ENCODE data around the gene FOLR1. TPM values are rescaled to one million over a fixed set of nuclear protein-coding genes. Genes with fewer than 3 reads are reported as not detected.

FOLR1 gene
- total RNA-seq, 1 donor from 2014 or later = 0.20 TPM

DNA sequence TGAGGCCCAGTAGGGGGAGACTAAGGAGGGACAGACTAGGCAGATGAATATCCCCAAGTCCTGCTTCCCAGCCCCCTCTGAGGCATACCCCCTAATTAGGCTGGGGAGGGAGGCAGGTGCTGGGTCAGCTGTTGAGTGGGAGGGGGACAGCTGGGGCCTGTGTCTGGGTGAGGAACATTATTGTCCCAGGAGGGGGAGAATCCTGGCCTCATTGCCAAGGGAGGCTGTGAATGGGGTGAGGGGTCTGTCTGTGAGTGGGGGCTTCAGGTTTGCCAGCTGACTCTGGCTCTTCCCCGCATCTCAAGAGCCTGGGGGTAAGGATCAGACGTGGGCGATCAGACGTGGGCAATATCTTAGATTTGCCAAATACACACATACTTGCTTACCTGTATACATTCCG, 34.8 kb downstream of the FOLR1 start:
- Mint-ChIP-seq H3K36me3 (ENCODE audit: low read depth) (peaks cover 27% of the 10 kb centered on the region), H3K27me3 (ENCODE audit: low read depth) (no peaks in the 10 kb centered on the region), H3K27ac (ENCODE audit: unreplicated experiment) (no peak overlapping the region), H3K4me1 (ENCODE audit: low read depth) (peaks cover 43% of the 10 kb centered on the region), H3K4me3 (ENCODE audit: unreplicated experiment) (no peak overlapping the region), H3K9me3 (ENCODE audit: low read depth) (no peaks in the 10 kb centered on the region)
- DNase-seq (ENCODE audit: low spot score) = no peak
- TF ChIP-seq, protein P1, sequence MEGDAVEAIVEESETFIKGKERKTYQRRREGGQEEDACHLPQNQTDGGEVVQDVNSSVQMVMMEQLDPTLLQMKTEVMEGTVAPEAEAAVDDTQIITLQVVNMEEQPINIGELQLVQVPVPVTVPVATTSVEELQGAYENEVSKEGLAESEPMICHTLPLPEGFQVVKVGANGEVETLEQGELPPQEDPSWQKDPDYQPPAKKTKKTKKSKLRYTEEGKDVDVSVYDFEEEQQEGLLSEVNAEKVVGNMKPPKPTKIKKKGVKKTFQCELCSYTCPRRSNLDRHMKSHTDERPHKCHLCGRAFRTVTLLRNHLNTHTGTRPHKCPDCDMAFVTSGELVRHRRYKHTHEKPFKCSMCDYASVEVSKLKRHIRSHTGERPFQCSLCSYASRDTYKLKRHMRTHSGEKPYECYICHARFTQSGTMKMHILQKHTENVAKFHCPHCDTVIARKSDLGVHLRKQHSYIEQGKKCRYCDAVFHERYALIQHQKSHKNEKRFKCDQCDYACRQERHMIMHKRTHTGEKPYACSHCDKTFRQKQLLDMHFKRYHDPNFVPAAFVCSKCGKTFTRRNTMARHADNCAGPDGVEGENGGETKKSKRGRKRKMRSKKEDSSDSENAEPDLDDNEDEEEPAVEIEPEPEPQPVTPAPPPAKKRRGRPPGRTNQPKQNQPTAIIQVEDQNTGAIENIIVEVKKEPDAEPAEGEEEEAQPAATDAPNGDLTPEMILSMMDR (IDR thresholded peaks at IDR 0.05) = no peak

DNA sequence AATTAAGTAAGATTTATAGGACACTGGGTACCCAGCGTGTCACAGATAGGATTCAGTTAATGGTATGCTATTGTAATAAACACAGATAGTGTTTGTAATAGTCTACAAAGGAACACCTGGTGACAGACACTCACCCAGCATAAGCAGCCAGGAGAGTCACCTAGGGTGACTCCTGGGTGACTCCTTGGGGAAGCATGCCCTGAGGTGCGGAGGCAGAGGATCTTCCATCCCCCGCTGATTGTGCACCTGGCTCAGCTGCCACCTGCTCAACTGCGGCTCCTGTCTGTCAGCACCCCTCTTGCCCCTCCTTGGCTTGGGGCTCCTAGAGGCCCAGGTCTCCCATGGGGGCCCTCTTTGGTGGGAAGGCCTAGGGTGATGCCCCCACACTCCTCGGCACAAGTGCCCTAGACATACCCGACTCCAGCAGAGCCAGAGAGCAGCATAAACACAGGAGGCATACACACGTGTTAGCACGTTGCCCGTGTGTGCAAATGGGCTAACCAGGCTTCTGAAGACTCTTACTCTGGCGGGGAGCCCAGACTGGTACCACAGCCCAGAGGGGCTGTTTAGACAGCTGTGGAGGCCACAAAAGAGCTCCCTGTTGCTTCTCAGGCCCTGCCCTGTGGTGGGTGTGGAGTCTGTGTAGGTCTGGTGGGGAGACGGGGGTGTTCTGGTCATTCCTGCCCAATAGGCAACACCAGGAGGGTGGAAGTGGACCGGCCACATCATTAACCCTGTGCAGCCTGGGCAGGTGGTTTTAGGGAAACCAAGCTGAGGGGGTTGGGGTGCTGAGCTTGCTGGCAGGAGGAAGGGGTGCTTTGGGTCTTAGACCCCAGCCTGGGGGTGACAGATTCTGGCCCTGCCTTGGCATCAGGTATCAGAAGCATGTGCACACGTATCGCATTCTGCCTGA, 35.6 kb downstream of the FOLR1 start:
- H3K36me3 Mint-ChIP-seq (ENCODE audit: low read depth) = peaks cover 34% of the 10 kb centered on the region
- DNase-seq (ENCODE audit: low spot score) = peak; percentile 84
- H3K4me1 Mint-ChIP-seq (ENCODE audit: low read depth) = peaks cover 39% of the 10 kb centered on the region
- no peaks in the 10 kb centered on the region for H3K9me3 Mint-ChIP-seq (ENCODE audit: low read depth)
- TF ChIP-seq, protein P1 (IDR thresholded peaks at IDR 0.05) = no peak
- no peak overlapping the region for H3K27ac Mint-ChIP-seq (ENCODE audit: unreplicated experiment)
- no peak overlapping the region for H3K4me3 Mint-ChIP-seq (ENCODE audit: unreplicated experiment)
- H3K27me3 Mint-ChIP-seq (ENCODE audit: low read depth) = no peaks in the 10 kb centered on the region

DNA sequence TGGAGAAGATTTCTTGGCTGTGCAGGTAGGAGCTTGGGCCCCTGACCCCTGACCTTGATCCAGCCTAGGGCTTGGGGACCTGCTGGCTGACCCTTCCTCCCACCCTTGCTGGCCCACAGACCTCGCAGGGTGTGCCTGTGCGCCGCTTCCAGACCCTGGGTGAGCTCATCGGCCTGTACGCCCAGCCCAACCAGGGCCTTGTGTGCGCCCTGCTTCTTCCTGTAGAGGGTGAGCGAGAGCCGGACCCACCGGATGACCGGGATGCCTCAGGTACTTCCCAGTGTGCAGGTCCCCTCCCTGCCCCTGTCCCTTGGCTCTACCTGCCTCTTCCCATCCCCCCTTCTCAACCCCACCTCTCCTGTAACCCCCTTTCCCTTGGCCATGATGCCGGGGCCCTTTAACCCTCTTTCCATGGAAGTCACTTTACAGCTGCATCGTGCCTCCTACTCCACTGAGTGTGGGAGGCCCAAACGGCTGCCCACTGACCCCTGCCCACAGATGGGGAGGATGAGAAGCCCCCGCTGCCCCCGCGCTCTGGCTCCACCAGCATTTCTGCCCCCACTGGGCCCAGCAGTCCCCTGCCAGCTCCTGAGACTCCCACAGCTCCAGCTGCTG, 36.4 kb downstream of the FOLR1 start:
- Mint-ChIP-seq H3K4me3 (ENCODE audit: unreplicated experiment) (no peak overlapping the region), H3K36me3 (ENCODE audit: low read depth) (peaks cover 36% of the 10 kb centered on the region)

DNA sequence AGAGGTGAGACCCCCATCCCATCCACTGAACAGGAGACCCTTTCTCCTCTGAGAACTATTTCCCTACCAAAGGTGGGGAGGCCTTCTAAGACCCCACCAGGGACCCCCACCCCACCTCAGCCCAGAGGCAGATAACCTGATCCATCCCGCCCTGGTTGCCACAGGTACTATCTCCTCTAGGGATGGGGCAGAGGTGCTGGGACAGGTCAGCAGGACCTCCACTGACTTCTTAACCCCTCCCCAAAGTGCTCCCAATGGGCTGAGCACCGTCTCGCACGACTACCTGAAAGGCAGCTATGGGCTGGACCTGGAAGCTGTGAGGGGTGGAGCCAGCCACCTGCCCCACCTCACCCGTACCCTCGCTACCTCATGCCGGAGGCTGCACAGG, 36.9 kb downstream of the FOLR1 start:
- H3K4me1 Mint-ChIP-seq (ENCODE audit: low read depth) = peaks cover 34% of the 10 kb centered on the region
- no peak overlapping the region for H3K4me3 Mint-ChIP-seq (ENCODE audit: unreplicated experiment)
- peak; percentile 79 for DNase-seq (ENCODE audit: low spot score)
- no peak overlapping the region for H3K27ac Mint-ChIP-seq (ENCODE audit: unreplicated experiment)
- no peaks in the 10 kb centered on the region for H3K9me3 Mint-ChIP-seq (ENCODE audit: low read depth)
- H3K27me3 Mint-ChIP-seq (ENCODE audit: low read depth) = no peaks in the 10 kb centered on the region
- TF ChIP-seq, protein P1 (IDR thresholded peaks at IDR 0.05) = no peak
- H3K36me3 Mint-ChIP-seq (ENCODE audit: low read depth) = peaks cover 40% of the 10 kb centered on the region

More for the DNA sequence above, 36.4 kb downstream of the FOLR1 start:
- DNase-seq (ENCODE audit: low spot score) = peak; percentile 91
- TF ChIP-seq, protein P1 (IDR thresholded peaks at IDR 0.05) = peak; percentile 14
- Mint-ChIP-seq H3K27me3 (ENCODE audit: low read depth) (no peaks in the 10 kb centered on the region), H3K4me1 (ENCODE audit: low read depth) (peaks cover 34% of the 10 kb centered on the region), H3K9me3 (ENCODE audit: low read depth) (no peaks in the 10 kb centered on the region), H3K27ac (ENCODE audit: unreplicated experiment) (no peak overlapping the region)

DNA sequence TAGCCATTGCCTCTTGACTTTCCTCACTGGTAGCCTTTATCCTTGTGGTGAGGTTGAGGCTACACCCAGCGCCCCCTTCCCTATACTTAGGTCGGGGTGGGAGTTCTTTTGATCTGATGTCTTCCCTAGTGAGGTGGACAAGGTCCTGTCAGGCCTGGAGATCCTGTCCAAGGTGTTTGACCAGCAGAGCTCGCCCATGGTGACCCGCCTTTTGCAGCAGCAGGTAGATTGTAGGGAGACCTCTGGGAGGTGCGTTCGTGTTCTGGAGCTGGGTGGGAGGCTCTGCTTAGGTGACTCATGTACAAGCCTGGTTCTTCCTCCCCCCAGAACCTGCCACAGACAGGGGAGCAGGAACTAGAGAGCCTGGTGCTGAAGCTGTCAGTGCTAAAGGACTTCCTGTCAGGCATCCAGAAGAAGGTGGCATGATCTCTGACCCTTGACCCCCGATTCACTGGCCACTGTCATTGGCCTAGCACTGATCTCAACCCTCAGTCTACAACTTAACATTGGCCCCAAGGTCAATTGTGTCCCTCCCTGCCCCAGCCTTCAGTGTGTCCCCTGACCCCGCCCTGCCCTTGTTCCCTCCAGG, 37.5 kb downstream of the FOLR1 start:
- TF ChIP-seq, protein P1 (IDR thresholded peaks at IDR 0.05) = no peak
- DNase-seq (ENCODE audit: low spot score) = no peak
- H3K36me3 Mint-ChIP-seq (ENCODE audit: low read depth) = peaks cover 45% of the 10 kb centered on the region
- H3K9me3 Mint-ChIP-seq (ENCODE audit: low read depth) = no peaks in the 10 kb centered on the region
- H3K4me1 Mint-ChIP-seq (ENCODE audit: low read depth) = peaks cover 34% of the 10 kb centered on the region
- no peak overlapping the region for H3K27ac Mint-ChIP-seq (ENCODE audit: unreplicated experiment)
- H3K27me3 Mint-ChIP-seq (ENCODE audit: low read depth) = no peaks in the 10 kb centered on the region
- no peak overlapping the region for H3K4me3 Mint-ChIP-seq (ENCODE audit: unreplicated experiment)

Measured in chondrocyte (in vitro differentiated cells).